Stimulated activated CD4-positive, alpha-beta T cell treated with anti-CD3 and anti-CD28 coated beads, Interleukin-12 subunit alpha, Interleukin-12 subunit beta, amount 100 ng/mL, for 48 hours (primary cell): ENCODE measurements around the gene RNASEH2B.

Experiments
- DNase-seq, 3 donors: peaks; one replicate each; pipeline ENCODE4 v3.0.0-alpha.2; 2020; ENCODE audit warnings: low read depth in 2 of 3, low spot score in 1 of 3

The RNASEH2B gene

DNA sequence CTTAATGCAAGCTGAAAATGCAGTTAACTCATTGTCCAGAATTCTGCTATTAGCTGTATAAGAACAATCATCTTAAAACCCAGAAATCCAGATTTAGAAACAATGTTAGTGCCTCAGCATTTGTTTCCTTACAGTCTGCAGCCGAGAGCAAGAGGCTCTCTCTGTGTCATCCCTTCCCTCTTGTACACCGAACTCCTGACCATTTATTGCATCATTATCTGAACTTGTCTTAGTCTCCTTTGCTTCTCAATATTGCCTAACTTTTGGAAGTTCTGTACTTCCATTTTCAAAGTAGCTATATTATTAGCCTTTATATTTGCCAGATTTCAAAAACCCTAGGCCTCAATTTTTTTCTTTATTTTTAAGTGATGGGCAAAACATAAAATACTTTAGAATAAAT, 27.1 kb downstream of the RNASEH2B start:
- DNase-seq, result no peak

DNA sequence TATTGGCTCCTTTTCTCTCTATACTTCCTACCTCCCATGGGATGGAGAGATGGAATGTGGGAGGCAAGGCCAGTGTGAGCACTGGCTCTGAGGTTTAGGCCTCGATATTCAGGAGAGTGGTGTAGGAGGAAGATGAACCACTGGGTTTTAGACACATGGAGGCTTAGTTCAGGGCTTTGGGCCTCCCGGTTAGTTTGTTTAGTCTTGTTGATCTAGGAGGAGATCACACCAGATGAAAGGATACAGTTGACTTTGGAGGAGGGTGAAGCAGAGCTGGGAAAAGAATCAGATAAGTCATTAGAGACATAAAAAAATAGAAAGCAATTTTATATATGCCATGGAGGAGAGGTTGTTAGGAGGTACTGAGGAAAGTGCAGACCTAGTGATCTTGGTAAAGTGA, 30.9 kb downstream of the RNASEH2B start:
- no peak for DNase-seq

DNA sequence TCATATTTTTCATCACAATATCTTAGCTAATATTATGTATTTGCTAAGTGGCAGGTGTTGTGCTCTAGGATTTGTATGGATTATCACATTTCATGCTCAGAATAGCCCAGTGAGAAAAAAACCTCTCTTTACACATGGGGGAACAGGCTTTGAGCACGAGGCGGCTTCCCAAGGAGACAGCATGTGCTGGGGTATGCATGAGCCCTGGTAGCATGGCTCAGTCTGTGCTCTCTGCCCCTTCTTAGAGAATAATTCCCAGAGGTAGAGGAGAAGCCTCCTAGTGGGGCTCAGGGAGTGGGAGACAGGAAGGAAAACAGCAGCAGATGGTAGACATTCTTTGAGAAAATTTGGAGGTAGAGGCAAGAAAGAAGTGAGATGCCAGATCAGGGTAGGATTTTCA, 31.6 kb downstream of the RNASEH2B start:
- no peak for DNase-seq

DNA sequence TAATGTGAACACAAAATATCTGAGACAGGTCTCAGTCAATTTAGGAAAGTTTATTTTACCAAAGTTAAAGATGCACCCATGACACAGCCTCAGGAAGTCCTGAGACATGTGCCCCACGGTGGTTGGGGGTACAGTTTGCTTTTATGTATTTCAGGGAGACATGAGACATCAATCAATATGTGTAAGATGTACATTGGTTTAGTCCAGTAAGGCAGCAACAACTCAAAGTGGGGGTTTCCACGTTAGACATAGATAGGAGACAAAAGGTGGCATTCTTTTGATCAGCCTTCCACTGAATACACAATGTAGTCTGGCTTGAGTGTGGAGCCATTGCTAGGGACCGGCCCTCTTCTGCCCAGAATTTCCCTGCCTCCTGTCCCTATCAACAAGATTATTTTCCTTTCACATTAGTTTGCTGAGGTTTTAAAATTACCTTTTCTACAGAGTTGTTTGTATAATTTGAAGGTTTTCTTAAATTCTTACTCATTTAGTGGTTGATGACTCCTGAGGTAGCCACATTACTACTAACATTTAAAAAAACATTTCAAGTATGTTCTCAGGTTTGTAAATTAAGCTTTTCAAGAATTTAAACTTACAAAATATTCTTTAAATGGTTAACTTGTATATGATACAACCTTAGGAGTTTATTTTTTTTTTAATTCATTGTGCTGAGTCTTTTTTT, 33.2 kb downstream of the RNASEH2B start:
- no peak for DNase-seq

DNA sequence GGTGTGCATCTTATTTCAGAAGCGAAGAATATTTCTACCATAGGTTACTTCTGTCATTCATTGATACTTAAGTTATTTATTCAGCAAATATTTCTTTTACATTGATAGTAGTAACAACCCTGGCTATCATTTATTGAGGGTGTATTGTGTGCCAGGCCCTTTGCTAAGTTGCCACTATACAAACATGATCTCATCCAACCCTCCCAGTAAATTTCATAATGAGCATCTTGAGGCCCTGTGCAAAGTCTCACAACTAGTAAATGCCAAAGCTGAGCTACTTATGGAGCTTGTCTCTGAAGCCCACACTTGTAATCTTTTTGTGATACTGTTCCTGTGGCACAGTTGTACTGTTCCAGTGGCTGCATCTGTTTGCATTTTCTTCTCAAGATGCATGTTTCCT, 36.1 kb downstream of the RNASEH2B start:
- DNase-seq, result no peak

DNA sequence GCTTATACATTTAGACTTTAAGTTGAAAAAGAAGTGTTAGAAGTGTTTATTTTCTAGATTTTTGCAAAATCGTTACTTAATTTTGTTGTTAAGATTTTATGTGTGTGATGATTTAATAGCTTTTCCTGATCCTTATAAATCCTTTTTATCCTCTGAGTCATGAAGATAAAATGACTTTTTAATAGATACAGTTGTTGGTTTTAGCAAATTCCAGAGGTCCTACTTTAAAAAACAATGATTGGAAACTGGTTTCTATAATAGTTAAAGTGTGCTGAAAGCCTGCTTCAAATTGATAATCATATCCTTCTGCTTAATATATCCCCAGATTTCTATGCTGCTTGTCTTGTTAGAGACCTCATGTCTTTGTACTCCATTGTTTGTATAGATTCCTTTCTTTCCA, 39.0 kb downstream of the RNASEH2B start:
- no peak for DNase-seq

DNA sequence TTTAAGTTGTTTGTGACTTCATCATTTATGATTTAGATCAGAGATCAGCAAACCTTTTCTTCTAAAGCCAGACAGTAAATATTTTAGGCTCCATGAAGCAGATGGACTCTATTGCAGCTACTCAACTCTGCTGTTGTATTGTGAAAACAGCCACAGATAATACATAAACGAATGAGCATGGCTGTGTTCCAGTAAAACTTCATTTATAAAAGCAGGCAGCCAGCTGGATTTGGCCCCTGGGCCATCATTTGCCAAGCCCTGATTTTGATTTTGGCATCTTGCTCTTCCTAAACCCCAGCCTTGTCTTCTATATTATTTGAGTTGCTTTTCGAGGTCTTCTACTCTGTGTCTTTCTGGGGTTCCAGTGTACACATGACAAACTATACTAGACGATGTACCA, 41.3 kb downstream of the RNASEH2B start:
- no peak for DNase-seq

DNA sequence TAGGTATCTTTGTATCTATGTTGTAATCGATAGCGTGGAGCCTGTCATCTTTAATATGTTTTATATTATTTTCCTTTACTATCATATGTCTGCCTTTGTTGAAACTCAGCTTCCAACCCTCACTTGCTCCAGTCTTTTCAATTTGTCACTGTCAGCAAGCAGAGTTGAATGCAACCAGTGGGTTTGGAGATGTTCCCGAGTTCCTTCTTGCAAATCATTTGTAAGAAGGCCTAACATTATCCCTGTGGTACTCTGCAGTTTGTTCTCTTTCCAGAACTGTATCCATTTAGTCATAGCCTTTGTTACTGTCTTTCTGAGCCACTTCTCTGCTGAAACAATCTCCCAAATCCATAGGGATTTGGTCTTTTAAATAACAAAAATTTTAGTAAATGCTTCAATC, 41.8 kb downstream of the RNASEH2B start:
- no peak for DNase-seq

DNA sequence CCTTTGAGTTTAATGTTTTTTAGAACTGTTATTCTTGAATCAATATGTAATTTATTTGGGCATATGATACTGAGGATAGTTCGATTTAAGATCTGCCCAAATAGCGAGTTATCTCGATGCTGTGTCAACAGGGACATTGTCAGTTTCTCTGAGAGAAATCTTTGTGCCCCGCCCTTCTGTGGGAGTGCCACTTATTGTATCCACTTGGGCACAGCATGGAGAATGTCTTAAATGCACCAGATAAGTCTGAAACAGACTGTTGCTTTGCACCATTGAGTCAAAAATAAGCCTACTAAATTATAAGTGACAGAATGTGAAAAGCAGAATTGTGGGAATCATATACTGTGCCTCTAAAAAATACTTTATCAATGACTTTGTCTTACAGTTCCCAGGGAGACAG, 45.6 kb downstream of the RNASEH2B start:
- no peak for DNase-seq

DNA sequence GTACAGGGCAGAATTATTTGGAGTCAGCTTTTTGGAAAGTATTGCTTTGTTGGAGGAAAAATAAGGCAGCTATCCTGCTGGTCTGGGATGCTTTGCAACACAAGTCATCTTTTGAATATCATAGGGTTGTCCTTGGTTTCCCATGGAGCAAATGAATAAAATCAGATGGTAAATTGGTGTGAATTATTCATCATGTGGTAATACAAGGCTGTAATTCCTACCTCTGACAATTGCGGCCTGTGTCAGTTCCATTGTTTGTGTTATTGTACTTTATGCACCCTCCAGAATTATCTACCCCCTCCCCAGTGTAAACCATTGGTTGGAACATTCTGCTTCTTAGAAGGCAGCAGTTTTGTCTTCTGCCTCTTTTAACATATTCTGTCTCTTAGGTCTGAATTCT, 46.2 kb downstream of the RNASEH2B start:
- DNase-seq, result no peak

DNA sequence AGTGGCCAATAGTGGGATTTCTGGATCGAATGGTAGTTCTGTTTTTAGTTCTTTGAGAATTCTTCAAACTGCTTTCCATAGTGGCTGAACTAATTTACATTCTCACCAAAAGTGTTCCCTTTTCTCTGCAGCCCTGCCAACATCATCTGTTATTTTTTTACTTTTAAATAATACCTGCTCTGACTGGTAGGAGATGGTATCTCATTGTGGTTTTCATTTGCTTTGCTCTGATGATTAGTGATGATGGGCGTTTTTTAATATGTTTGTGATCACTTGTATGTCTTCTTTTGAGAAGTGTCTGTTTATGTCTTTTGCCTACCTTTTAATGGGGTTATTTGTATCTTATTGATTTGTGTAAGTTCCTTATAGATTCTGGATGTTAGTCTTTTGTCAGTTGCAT, 48.0 kb downstream of the RNASEH2B start:
- no peak for DNase-seq

DNA sequence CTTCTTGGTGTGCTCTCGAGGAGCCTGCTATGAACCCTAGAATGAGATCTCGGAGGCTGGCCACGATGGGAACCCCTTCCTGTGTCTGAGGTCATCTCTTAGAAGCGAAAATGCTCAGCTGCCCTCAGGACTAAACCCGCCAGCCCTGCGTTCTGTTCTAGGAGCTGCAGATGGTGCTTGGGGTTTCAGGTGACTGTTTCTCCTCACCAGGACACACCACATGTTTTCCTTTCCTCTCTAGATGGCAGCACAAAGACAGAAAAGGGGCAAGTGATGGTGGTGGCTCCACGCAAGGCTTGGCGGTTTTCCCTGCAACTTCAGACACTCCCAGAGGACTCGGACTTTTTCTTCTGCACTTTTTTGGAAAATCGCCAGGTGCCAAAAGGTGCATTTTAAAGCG, 60.1 kb downstream of the RNASEH2B start:
- DNase-seq, result no peak

DNA sequence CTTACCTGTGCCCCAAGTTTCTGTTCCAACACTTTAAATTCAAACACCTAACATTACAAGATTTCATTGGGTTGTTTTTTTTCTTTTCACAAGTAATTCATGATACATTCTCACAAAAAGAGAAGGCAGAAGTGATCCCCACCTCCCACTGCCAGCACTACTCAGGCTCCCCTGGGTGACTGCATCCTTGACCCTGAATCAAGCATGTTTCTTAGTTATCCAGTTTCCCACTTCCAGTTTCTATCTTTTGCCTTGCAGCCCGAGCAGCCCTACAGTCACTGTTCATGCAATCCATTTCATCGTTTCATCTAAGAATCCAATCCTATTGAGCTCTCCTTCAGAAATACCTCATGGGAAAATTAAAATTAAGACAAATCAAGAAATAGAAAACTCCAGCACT, 61.4 kb downstream of the RNASEH2B start:
- DNase-seq, result no peak

DNA sequence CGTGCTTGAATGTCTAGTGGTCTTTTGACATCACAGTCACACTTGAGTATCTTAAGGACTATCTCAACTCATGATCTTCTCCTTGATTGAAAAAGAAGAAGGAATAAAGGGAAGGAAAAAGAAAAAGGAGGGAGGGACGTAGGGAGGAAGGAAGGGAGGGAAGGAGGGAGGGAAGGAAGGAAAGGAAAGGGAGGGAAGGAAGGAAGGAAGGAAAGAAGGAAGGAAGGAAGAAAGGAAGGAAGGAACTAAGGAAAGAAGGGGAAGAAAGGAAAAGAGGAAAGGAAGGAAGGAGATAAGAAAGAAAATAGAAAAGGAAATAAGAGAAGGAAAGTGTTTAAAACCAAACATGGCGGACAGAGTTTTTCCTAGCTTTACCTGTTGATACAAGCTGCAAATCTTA, 64.7 kb downstream of the RNASEH2B start:
- DNase-seq, result no peak

DNA sequence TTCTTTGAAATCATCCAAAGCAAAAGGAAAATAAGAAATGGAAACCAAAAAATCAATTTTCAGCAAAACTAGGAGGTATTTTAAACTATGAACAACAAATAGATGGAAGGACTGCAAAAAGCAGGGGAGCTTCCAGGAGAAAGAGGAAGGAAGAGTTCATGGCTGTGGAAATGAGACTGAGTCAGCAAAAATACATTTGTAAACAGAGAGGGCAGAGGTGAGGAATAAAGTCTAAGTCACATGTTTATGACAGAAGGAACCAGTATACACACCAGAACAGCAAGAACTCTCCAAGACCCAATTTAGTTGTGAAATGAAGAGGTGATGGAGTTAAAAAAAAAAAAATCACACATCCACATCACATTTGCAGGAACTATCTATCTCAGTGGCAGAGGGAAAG, 69.6 kb downstream of the RNASEH2B start:
- no peak for DNase-seq

DNA sequence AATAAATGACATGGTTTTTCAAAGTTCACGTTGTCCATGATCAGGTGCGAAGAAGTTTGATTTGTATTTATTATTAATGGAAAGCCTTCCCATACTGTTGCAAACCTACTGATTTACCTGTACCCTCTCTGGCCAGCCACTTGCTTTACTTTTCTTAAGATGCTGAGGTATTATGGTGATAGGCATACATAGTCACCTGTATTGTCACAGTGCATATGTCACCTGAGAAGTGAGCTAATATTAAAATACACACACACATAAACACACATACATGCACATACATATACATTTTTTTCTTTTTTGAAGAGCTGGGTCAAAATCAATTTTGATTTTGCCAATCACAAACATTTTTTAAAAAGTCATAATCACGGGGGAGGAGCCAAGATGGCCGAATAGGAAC, 72.1 kb downstream of the RNASEH2B start:
- no peak for DNase-seq

DNA sequence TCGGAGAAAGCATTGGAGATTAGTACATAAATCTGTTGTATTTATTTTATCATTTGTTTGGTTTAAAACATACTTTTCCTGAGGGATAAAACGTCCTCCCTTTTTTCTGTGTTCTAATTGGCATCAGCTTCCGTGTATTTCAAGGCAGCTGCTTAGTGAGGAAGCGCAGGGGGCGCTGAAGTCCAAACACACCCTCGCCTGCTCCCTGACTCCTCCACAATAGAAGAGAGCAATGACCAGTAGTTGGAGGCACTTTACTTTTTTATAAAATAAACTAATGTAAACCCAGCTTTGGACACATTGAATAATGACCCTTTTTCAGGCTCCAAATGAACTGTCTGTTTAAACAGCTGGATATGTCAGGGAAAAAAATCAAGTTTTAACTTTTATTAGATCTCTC, 79.9 kb downstream of the RNASEH2B start:
- DNase-seq, result no peak

DNA sequence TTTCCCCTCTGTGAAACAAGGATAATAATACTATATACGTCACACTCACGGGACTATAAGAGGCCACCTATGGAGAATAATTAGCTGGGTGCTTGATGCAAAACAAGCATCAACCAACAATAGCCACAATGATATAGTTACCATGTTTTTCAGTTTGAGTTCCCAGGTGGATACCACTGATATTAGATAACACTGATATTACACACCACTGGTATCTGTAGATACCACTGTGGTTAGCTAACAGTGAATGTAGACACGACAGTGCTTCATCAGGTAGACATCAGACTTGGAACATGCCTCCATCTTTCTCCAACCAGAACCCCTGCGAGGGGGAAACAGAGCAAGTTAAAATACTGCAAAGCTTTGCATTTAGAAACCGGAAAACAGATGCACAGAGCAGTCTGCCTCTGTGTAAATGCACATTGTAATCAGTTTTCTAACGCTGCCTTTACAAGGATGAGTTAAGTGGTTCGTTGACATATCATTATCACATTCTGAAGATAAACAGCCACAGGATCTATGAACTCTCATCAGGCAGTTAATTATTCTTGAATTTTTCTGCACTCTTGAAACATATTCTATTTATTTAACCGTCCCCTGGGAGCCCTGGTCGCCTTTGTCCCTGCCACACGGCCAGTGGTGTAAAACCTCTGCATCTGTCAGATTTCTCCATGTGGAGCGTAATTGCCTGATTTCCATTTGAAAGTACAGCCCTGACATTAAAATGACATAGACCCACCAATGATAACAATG, 80.7 kb downstream of the RNASEH2B start:
- DNase-seq, result no peak

DNA sequence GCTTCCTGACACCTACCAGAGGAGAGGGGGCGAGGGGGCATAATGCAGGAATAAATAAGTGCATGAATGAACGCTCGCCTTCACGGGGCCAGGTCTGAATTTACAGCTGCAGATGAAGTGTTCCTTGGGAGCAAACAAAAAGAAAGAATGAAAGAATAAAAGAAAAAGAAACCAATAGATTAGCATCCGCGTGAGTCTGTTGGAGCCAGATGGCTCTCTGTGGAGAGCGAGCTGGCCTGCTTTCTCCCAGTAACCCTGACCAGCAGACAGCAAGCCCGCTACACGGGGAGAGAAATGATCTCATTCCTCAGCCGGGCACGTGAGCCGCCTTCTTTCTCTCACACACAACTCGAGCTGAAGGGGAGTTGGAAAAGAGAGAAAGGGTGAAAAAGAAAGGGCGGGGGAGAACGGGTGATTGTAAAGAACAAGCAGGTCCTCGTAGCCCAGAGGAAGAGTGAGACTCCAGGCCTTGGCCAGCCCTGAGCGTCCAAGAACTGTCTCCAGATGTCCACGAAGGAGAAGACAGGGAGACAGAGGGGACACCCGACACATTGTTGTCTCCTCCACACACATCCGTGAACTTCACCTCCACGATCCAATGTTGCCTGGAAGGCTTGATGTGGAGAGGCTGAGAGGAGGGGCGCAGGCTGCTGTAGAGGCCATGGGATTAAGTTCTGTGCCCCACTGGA, 81.4 kb downstream of the RNASEH2B start:
- DNase-seq, result no peak

DNA sequence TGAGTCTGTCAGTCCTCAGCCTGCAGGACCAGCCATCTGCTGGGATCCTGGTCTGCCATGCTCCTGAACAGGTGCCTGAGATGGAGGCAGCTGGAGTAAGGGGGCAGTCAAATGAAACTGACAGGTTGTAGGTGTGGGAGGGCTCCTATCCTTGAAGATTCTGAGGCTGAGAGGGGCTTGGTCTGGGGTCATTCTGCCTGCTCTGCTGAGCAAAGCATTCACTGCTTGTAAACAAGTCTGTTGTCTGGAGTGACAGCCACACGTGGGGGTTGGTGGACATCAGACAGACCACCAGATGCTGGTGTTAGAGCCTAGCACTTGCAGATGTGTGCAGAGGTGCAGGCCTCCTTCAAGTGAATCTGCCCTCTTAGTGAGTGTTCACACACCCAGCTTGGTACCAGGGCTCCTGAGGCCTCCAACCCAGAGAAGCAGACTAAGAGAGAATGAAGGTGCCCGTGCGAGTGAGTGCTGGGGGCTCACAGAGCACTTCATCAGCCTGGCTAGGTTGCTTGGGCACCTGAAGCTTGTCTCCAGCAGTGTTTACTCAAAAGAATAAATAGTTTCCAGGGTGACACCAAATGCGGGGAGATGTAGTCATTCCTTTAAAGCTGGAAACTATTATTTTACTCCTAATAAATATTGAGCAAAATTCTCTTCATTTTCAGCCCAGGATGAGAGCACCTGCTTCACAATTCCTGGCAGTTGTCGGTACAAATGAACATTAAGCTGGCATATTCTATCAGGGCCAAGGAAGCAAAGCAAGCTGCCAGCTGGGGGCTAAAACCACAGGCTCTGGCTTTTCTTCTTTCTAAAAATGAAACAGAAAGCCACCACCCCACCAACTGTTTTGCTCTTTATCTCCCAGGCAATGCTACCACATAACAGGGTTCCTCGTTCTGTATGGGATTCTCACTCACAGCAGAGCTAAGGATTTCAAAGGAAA, 82.3 kb downstream of the RNASEH2B start:
- DNase-seq, result no peak

DNA sequence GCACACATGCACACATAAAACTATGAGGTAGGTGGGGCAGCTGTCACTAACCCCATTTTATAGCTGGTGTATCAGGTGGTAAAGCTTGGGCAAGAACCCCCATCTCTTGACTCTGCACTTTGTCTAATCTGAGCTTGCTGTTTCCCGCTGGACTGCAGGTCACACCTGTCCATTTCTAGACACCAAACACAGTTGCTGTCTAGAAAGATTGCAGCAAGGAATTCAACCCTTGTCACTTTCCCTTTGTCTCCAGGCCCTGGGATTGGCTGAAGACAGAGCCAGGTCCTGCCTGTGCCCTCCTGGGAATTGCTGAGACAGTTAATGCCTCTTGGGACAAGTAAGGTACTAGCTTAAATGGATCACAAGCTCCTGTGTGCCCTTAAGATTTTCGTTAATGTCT, 83.8 kb downstream of the RNASEH2B start:
- DNase-seq, result no peak
